ENCODE data around the gene ANXA5.

The ANXA5 gene

DNA sequence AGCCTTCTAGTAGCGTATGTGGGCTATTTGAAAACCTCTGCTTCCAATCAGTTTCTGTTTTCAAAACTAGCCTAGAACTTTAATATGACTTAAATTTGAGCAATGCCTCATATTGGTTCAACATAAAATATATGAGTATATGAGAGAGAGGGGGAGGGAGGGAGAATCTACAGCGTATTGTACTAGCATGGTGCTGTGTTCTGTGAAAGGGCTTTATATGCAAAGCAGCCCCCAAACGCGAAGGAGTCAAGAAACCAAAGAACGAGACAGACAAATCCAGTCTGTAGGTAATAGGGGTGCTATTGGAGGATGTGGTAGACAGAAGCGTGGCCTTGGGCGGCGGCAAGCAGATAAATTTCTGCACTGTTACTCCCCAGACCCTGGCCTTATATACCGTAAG lies 784 bp upstream of the ANXA5 start:
- H3K36me3 ChIP-seq (ENCODE audit: insufficient read depth, low read length), result no peaks in the 10 kb centered on the region
- no peak for DNase-seq
- no peaks in the 10 kb centered on the region for H3K9me3 ChIP-seq (ENCODE audit: insufficient read depth, low read length, severe bottlenecking)
- no peak for TF ChIP-seq EZH2 (IDR thresholded peaks at IDR 0.05; ENCODE audit: borderline replicate concordance, low read depth, low read length, severe bottlenecking)
- TF ChIP-seq, protein P1, sequence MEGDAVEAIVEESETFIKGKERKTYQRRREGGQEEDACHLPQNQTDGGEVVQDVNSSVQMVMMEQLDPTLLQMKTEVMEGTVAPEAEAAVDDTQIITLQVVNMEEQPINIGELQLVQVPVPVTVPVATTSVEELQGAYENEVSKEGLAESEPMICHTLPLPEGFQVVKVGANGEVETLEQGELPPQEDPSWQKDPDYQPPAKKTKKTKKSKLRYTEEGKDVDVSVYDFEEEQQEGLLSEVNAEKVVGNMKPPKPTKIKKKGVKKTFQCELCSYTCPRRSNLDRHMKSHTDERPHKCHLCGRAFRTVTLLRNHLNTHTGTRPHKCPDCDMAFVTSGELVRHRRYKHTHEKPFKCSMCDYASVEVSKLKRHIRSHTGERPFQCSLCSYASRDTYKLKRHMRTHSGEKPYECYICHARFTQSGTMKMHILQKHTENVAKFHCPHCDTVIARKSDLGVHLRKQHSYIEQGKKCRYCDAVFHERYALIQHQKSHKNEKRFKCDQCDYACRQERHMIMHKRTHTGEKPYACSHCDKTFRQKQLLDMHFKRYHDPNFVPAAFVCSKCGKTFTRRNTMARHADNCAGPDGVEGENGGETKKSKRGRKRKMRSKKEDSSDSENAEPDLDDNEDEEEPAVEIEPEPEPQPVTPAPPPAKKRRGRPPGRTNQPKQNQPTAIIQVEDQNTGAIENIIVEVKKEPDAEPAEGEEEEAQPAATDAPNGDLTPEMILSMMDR (IDR thresholded peaks at IDR 0.05; ENCODE audit: borderline replicate concordance, extremely low read depth, low read length, poor library complexity, severe bottlenecking), result no peak
- no peak overlapping the region for H3K4me2 ChIP-seq (ENCODE audit: insufficient read depth, low read length)
- no peaks in the 10 kb centered on the region for H3K4me1 ChIP-seq (ENCODE audit: insufficient read depth, low read length)
- no peaks in the 10 kb centered on the region for H3K79me2 ChIP-seq (ENCODE audit: insufficient read depth, low read length)
- H3K9ac ChIP-seq (ENCODE audit: low read depth, low read length), result no peak overlapping the region
- no peak overlapping the region for H2AFZ ChIP-seq (ENCODE audit: low read depth, low read length)
- ATAC-seq (ENCODE audit: insufficient read depth, low read depth), result no peak
- H3K4me3 ChIP-seq (ENCODE audit: low read depth in 1 of 2, low read length in 2 of 2), result no peak overlapping the region
- H4K20me1 ChIP-seq (ENCODE audit: insufficient read depth, low read length), result no peaks in the 10 kb centered on the region
- no peak overlapping the region for H3K27ac ChIP-seq (ENCODE audit: low read length)
- H3K27me3 ChIP-seq (ENCODE audit: insufficient read depth, low read length, poor library complexity), result peaks cover 17% of the 10 kb centered on the region

DNA sequence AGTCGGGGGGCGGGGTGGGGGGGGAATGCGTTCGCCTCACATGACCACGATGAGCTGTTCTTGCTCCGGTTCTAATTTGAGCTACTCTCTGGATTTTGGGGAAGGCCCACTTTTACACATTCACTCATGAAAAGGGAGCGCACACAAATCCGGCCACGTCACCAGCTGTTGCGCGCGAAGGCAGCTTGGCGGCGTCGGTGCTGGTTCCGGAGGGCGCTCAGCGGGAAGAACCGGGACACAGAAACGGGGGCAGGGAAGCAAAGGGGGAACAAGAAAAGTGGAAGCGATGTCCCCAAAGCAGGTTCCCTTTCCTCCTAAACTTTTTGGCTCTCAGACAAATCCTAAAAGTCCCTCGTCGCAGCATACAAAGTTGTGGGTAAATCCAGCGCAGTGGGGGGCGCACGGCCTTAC lies 605 bp downstream of the ANXA5 start:
- Histone ChIP-seq H3K9ac (ENCODE audit: low read depth, low read length) (no peak overlapping the region), H3K79me2 (ENCODE audit: insufficient read depth, low read length) (no peaks in the 10 kb centered on the region), H2AFZ (ENCODE audit: low read depth, low read length) (no peak overlapping the region), H3K36me3 (ENCODE audit: insufficient read depth, low read length) (no peaks in the 10 kb centered on the region), H3K27ac (ENCODE audit: low read length) (no peak overlapping the region), H3K4me2 (ENCODE audit: insufficient read depth, low read length) (no peak overlapping the region), H3K4me3 (ENCODE audit: low read depth in 1 of 2, low read length in 2 of 2) (no peak overlapping the region), H4K20me1 (ENCODE audit: insufficient read depth, low read length) (no peaks in the 10 kb centered on the region), H3K27me3 (ENCODE audit: insufficient read depth, low read length, poor library complexity) (peaks cover 12% of the 10 kb centered on the region), H3K9me3 (ENCODE audit: insufficient read depth, low read length, severe bottlenecking) (no peaks in the 10 kb centered on the region), H3K4me1 (ENCODE audit: insufficient read depth, low read length) (no peaks in the 10 kb centered on the region)
- no peak for DNase-seq
- ATAC-seq (ENCODE audit: insufficient read depth, low read depth), result no peak
- TF ChIP-seq, protein P1 (IDR thresholded peaks at IDR 0.05; ENCODE audit: borderline replicate concordance, extremely low read depth, low read length, poor library complexity, severe bottlenecking), result no peak
- no peak for TF ChIP-seq EZH2 (IDR thresholded peaks at IDR 0.05; ENCODE audit: borderline replicate concordance, low read depth, low read length, severe bottlenecking)

DNA sequence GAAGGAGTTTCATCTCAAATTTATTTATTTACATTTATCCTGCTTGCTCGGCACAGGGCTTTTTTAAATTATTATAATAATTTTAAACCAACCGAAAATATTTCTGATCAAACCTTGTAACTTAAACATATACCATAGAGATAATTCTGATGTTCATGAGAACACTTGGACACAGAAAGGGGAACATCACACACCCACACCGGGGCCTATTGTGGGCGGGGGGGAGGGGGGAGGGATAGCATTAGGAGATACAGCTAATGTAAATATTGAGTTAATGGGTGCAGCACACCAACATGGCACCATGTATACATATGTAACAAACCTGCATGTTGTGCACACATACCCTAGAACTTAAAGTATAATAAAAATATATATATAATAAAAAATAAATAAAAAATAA lies 2.9 kb downstream of the ANXA5 start:
- H2AFZ ChIP-seq (ENCODE audit: low read depth, low read length), result no peak overlapping the region
- DNase-seq, result no peak
- peaks cover 3% of the 10 kb centered on the region for H3K27me3 ChIP-seq (ENCODE audit: insufficient read depth, low read length, poor library complexity)
- TF ChIP-seq, protein P1 (IDR thresholded peaks at IDR 0.05; ENCODE audit: borderline replicate concordance, extremely low read depth, low read length, poor library complexity, severe bottlenecking), result no peak
- TF ChIP-seq EZH2 (IDR thresholded peaks at IDR 0.05; ENCODE audit: borderline replicate concordance, low read depth, low read length, severe bottlenecking), result no peak
- H3K79me2 ChIP-seq (ENCODE audit: insufficient read depth, low read length), result no peaks in the 10 kb centered on the region
- H3K9me3 ChIP-seq (ENCODE audit: insufficient read depth, low read length, severe bottlenecking), result no peaks in the 10 kb centered on the region
- H3K4me2 ChIP-seq (ENCODE audit: insufficient read depth, low read length), result no peak overlapping the region
- no peak for ATAC-seq (ENCODE audit: insufficient read depth, low read depth)
- H3K36me3 ChIP-seq (ENCODE audit: insufficient read depth, low read length), result no peaks in the 10 kb centered on the region
- H3K4me1 ChIP-seq (ENCODE audit: insufficient read depth, low read length), result no peaks in the 10 kb centered on the region
- no peak overlapping the region for H3K9ac ChIP-seq (ENCODE audit: low read depth, low read length)
- H3K4me3 ChIP-seq (ENCODE audit: low read depth in 1 of 2, low read length in 2 of 2), result no peak overlapping the region
- no peaks in the 10 kb centered on the region for H4K20me1 ChIP-seq (ENCODE audit: insufficient read depth, low read length)
- no peak overlapping the region for H3K27ac ChIP-seq (ENCODE audit: low read length)

DNA sequence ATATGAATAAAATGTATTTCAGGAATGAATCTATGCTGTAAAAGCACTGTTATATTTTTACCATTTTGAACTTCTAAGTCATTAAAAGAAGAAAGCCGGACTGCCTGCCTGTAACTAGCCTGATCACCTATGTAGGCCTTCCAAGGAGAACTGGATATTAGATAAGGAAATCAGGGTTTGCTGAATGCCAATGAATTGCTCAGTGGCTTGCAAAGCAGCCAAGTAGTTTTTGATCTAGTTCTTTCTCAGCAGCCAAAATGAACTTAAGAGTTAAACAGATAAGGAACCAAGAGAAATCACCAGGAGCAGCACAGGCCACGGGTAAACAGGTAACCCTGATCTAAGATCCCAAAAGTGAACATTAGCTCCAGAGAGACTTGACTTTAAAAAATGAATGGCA lies 3.3 kb downstream of the ANXA5 start:
- no peak for DNase-seq
- no peaks in the 10 kb centered on the region for H4K20me1 ChIP-seq (ENCODE audit: insufficient read depth, low read length)
- no peaks in the 10 kb centered on the region for H3K36me3 ChIP-seq (ENCODE audit: insufficient read depth, low read length)
- H3K4me3 ChIP-seq (ENCODE audit: low read depth in 1 of 2, low read length in 2 of 2), result no peak overlapping the region
- H3K9ac ChIP-seq (ENCODE audit: low read depth, low read length), result no peak overlapping the region
- H3K4me1 ChIP-seq (ENCODE audit: insufficient read depth, low read length), result no peaks in the 10 kb centered on the region
- no peak for ATAC-seq (ENCODE audit: insufficient read depth, low read depth)
- no peaks in the 10 kb centered on the region for H3K9me3 ChIP-seq (ENCODE audit: insufficient read depth, low read length, severe bottlenecking)
- TF ChIP-seq, protein P1 (IDR thresholded peaks at IDR 0.05; ENCODE audit: borderline replicate concordance, extremely low read depth, low read length, poor library complexity, severe bottlenecking), result no peak
- no peak for TF ChIP-seq EZH2 (IDR thresholded peaks at IDR 0.05; ENCODE audit: borderline replicate concordance, low read depth, low read length, severe bottlenecking)
- peaks cover 3% of the 10 kb centered on the region for H3K27me3 ChIP-seq (ENCODE audit: insufficient read depth, low read length, poor library complexity)
- no peak overlapping the region for H3K4me2 ChIP-seq (ENCODE audit: insufficient read depth, low read length)
- H3K27ac ChIP-seq (ENCODE audit: low read length), result no peak overlapping the region
- no peaks in the 10 kb centered on the region for H3K79me2 ChIP-seq (ENCODE audit: insufficient read depth, low read length)
- no peak overlapping the region for H2AFZ ChIP-seq (ENCODE audit: low read depth, low read length)
